Activated CD8-positive, alpha-beta T cell treated with anti-CD3 and anti-CD28 coated beads for 36 hours (primary cell): ENCODE results near the gene METTL16. TPM values are rescaled to one million over a fixed set of nuclear protein-coding genes. Genes with fewer than 3 reads are reported as not detected.
"Not testable (repeated sequence)": the region's sequence is repeated elsewhere in the genome, so short reads cannot be mapped to it uniquely, and the experiment has no call there.

Experiments used
- ATAC-seq: fragments of 200-7000 bp; cut with Tn5 transposase; one replicate; pipeline ENCODE4 v1.10.0; 2021; ENCODE audit warnings: mild to moderate bottlenecking, moderate library complexity
- CTCF ChIA-PET: fragments of 350-600 bp; sonication (Branson Sonifier 250); formaldehyde crosslinking; loops from one replicate; lab custom pipeline; 2021; ENCODE audit warnings: antibody characterized with exemption; lab: Charles Lee
- POLR2A ChIA-PET: fragments of 350-600 bp; sonication (Branson Sonifier 250); formaldehyde crosslinking; loops from one replicate; lab custom pipeline; 2021; ENCODE audit warnings: antibody characterized with exemption; lab: Charles Lee
- DNase-seq: peaks from one replicate; pipeline ENCODE4 v3.0.0-alpha.2; 2020
- H3K27ac Mint-ChIP-seq: one replicate; pipeline ENCODE4 v1.8.0; 2021; ENCODE audit warnings: mild to moderate bottlenecking, mixed read lengths
- H3K27me3 Mint-ChIP-seq: one replicate; pipeline ENCODE4 v1.8.0; 2021; ENCODE audit warnings: mixed read lengths
- H3K36me3 Mint-ChIP-seq: one replicate; pipeline ENCODE4 v1.8.0; 2021; ENCODE audit warnings: low read depth, mixed read lengths
- H3K4me1 Mint-ChIP-seq: one replicate; pipeline ENCODE4 v1.8.0; 2021; ENCODE audit warnings: low read depth, mixed read lengths
- H3K4me3 Mint-ChIP-seq: one replicate; pipeline ENCODE4 v1.8.0; 2021; ENCODE audit warnings: mild to moderate bottlenecking, moderate library complexity, mixed read lengths
- H3K9me3 Mint-ChIP-seq: one replicate; pipeline ENCODE4 v1.8.0; 2021; ENCODE audit warnings: mixed read lengths
- intact Hi-C: fragments of 100-400 bp; cut with micrococcal nuclease; formaldehyde crosslinking; loops from one replicate; pipeline ENCODE4 v1.10.0; 2022
- total RNA-seq, 2 experiments: library from RNA; stranded (reverse); gene quantifications; one replicate each; pipeline ENCODE4 v1.2.3, GENCODE V29; 2021
- TF ChIP-seq, protein P1 (sequence below): fragments of 200-600 bp; IDR thresholded peaks from one replicate; pipeline ENCODE4 v1.8.0; 2022; ENCODE audit warnings: antibody characterized with exemption, mild to moderate bottlenecking

The METTL16 gene
- total RNA-seq, 2 experiments from 2014 or later: 47.9 to 50.3 TPM

DNA sequence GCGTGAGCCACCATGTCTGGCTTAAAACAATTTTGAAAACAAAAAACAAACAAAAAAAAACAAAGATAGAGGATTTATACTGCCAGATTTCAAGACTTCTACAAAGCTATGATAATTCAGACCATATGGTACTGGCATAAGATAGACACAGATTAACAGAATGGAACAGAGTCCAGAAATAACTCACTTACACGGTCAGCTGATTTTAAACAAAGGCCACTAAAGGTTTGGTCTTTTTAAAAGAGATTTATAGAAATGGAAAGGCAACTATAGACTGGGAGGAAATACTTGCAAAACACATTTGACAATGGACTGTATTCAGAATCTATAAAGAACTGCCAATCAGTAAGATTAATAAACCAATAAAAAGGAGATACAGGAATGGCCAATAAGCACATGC lies 62.2 kb downstream of the METTL16 start:
- TF ChIP-seq, protein P1, sequence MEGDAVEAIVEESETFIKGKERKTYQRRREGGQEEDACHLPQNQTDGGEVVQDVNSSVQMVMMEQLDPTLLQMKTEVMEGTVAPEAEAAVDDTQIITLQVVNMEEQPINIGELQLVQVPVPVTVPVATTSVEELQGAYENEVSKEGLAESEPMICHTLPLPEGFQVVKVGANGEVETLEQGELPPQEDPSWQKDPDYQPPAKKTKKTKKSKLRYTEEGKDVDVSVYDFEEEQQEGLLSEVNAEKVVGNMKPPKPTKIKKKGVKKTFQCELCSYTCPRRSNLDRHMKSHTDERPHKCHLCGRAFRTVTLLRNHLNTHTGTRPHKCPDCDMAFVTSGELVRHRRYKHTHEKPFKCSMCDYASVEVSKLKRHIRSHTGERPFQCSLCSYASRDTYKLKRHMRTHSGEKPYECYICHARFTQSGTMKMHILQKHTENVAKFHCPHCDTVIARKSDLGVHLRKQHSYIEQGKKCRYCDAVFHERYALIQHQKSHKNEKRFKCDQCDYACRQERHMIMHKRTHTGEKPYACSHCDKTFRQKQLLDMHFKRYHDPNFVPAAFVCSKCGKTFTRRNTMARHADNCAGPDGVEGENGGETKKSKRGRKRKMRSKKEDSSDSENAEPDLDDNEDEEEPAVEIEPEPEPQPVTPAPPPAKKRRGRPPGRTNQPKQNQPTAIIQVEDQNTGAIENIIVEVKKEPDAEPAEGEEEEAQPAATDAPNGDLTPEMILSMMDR: no peak
- Mint-ChIP-seq H3K4me3 (no peak overlapping the region), H3K4me1 (peaks cover 11% of the 10 kb centered on the region), H3K27me3 (no peaks in the 10 kb centered on the region), H3K9me3 (peaks cover 5% of the 10 kb centered on the region), H3K27ac (no peak overlapping the region), H3K36me3 (peaks cover 15% of the 10 kb centered on the region)
- intact Hi-C loops: no loop called here
- ChIA-PET POLR2A (interaction anchor here (1.4 kb wide), 1 partner anchor 62 kb away, joined by 4 read pairs; the partner anchor contains the start of gene METTL16), CTCF (interaction anchor here (1.3 to 3.0 kb wide), 2 partner anchors 34 to 67 kb away, joined by 3 to 12 read pairs; no protein-coding TSS in a partner anchor)
- no peak for ATAC-seq
- no peak for DNase-seq

GRCh38 chr17:2447479-2447878 lies 64.2 kb downstream of the METTL16 start:
- intact Hi-C loops, H3K27ac Mint-ChIP-seq, H3K4me1 Mint-ChIP-seq, H3K9me3 Mint-ChIP-seq, H3K27me3 Mint-ChIP-seq, DNase-seq, POLR2A ChIA-PET, CTCF ChIA-PET, ATAC-seq, H3K4me3 Mint-ChIP-seq: not testable (repeated sequence)
- H3K36me3 Mint-ChIP-seq: peaks cover 15% of the 10 kb centered on the region

DNA sequence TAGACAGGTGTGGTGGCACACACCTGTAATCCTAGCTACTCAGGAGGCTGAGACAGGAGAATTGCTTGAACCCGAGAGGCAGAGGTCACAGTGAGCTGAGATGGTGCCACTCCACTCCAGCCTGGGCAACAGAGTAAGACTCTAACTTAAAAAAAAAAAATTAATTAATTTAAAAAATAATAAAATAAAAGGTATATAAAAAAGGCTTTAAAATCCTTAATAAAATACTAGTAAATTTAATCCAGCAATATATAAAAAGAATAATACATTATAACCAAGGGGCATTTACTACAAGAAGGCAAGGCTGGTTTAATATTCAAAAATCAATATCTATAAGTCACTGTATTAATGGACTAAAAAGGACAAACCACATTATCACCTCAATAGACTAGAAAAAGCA lies 66.0 kb downstream of the METTL16 start:
- peaks cover 24% of the 10 kb centered on the region for H3K36me3 Mint-ChIP-seq

GRCh38 chr17:2444382-2444781 lies 67.3 kb downstream of the METTL16 start:
- H3K9me3 Mint-ChIP-seq: peaks cover 5% of the 10 kb centered on the region
- ATAC-seq: no peak
- intact Hi-C loops: no loop called here
- no peak overlapping the region for H3K4me3 Mint-ChIP-seq
- POLR2A ChIA-PET: no interaction called here
- H3K27me3 Mint-ChIP-seq: no peaks in the 10 kb centered on the region
- peaks cover 25% of the 10 kb centered on the region for H3K36me3 Mint-ChIP-seq
- TF ChIP-seq, protein P1: no peak
- CTCF ChIA-PET: interaction anchor here (1.0 to 1.2 kb wide), 2 partner anchors 28 to 62 kb away, joined by 4 to 7 read pairs; no protein-coding TSS in a partner anchor
- no peaks in the 10 kb centered on the region for H3K4me1 Mint-ChIP-seq
- DNase-seq: no peak
- H3K27ac Mint-ChIP-seq: no peak overlapping the region

More for the DNA sequence above, 66.0 kb downstream of the METTL16 start:
- CTCF ChIA-PET: no interaction called here
- DNase-seq (no peak), ATAC-seq (no peak)
- peaks cover 5% of the 10 kb centered on the region for H3K9me3 Mint-ChIP-seq
- H3K4me1 Mint-ChIP-seq: no peaks in the 10 kb centered on the region
- no peak overlapping the region for H3K27ac Mint-ChIP-seq
- POLR2A ChIA-PET: no interaction called here
- intact Hi-C loops: no loop called here
- TF ChIP-seq, protein P1: no peak
- H3K4me3 Mint-ChIP-seq: no peak overlapping the region
- no peaks in the 10 kb centered on the region for H3K27me3 Mint-ChIP-seq

- peaks cover 39% of the 10 kb centered on the region for H3K36me3 Mint-ChIP-seq
- POLR2A ChIA-PET: interaction anchor here (0.7 to 1.4 kb wide), 2 partner anchors 10 to 429 kb away, joined by 3 to 4 read pairs; no protein-coding TSS in a partner anchor
- CTCF ChIA-PET: interaction anchor here (0.7 to 1.9 kb wide), 2 partner anchors 17 to 21 kb away, joined by 3 to 4 read pairs; no protein-coding TSS in a partner anchor
- intact Hi-C loops: no loop called here
- no peak overlapping the region for H3K27ac Mint-ChIP-seq
- ATAC-seq: no peak
- peaks cover 5% of the 10 kb centered on the region for H3K9me3 Mint-ChIP-seq
- TF ChIP-seq, protein P1: no peak
- no peak overlapping the region for H3K4me3 Mint-ChIP-seq
- H3K4me1 Mint-ChIP-seq: no peaks in the 10 kb centered on the region
- DNase-seq: no peak
- H3K27me3 Mint-ChIP-seq: no peaks in the 10 kb centered on the region
These were observed 69.5 kb downstream of the METTL16 start for GRCh38 chr17:2442166-2442565.
